Renal pelvis (tissue), 4 donors: ENCODE results near the gene ROMO1. TPM values are rescaled to one million over a fixed set of nuclear protein-coding genes. Genes with fewer than 3 reads are reported as not detected.
"Not testable (repeated sequence)": the region's sequence is repeated elsewhere in the genome, so short reads cannot be mapped to it uniquely, and the experiment has no call there.

Source experiments
- DNase-seq: peaks from one replicate; pipeline ENCODE4 v3.0.0-alpha.2; 2013
- polyA plus RNA-seq, 3 donors: library from polyadenylated mRNA; unstranded; fragments of 120-200 nt; gene quantifications; one replicate each; pipeline ENCODE4 v1.2.1, GENCODE V29; 2013; ENCODE audit not compliant: insufficient read length in 3 of 3

The ROMO1 gene
- polyA plus RNA-seq, 3 donors, result 76.5 to 100 (median 91.1) TPM

- DNase-seq, result peak; percentile 100
Observed at GRCh38 chr20:35741892-35742740, 42.9 kb downstream of the ROMO1 start, which contains the start of gene RBM39. RBM39 (minus strand) TSS chr20:35742260; CDS start chr20:35740874, 1,386 bp downstream.

- peak; percentile 27 for DNase-seq
Observed at GRCh38 chr20:35742741-35743523, 43.7 kb downstream of the ROMO1 start.

DNA sequence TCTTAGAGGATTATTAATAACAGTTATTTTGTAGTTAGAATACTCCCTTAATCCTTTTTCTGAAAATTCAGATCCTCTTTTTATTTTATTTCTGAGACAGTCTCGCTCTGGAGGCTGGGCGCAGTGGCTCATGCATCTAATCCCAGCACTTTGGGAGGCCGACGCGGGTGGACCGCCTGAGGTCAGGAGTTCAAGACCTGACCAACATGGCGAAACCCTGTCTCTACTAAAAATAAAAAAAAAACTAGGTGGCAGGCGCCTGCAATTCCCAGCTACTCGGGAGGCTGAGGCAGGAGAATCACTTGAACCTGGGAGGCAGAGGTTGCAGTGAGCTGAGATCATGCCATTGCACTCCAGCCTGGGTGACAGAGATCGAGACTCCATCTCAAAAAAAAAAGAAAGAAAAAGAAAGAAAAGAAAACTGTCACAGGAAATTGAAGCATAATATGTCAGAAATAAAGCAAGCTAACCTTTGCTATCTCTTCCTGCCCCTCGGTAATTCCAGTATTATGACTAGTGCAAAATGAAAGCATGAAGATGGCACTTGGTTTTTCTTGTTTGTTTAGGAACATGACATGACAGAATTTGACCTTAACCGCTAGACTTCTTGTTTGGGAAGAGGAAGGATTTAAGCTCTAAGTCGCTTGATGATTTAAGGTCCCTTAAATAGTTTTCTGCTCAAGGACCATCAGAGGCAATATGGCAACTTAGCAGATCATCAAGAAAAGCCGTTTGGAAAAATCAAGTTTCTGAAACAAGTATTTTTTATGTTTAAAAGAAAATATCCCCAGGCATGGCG is 44.7 kb downstream of the ROMO1 start:
- DNase-seq, result no peak

DNA sequence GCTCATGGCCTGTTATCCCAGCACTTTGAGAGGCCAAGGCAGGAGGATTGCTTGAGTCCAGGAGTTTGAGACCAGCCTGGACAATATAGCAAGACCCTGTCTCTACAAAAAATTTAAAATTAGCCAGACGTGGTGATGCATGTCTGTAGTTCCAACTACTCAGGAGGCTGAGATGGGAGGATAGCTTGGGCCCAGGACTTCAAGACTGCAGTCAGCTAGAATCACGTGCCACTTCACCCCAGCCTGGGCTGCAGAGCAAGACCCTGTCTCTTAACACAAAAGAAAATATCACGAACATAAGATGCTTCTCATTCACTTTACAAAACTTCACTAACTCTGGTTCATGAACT is 45.3 kb downstream of the ROMO1 start:
- DNase-seq, result not testable (repeated sequence)

Other genes starting within 250 kb of the ROMO1 start
- 10 to 100 TPM; 56.7 to 65.5 (median 64.3) TPM for gene CEP250, start 243.8 kb upstream of the ROMO1 start, polyA plus RNA-seq
- not detected for gene C20orf173, start 169.8 kb upstream of the ROMO1 start, polyA plus RNA-seq
- gene ERGIC3, start 157.3 kb upstream of the ROMO1 start, polyA plus RNA-seq, result 100 to 1,000 TPM; 348 to 369 (median 365) TPM
- 1 to 10 TPM; 2.6 to 6.5 (median 4.6) TPM for gene SPAG4, start 83.6 kb upstream of the ROMO1 start, polyA plus RNA-seq
- 100 to 1,000 TPM; 166 to 209 (median 203) TPM for gene CPNE1, start 34.5 kb upstream of the ROMO1 start, polyA plus RNA-seq
- gene RBM12, start 34.5 kb upstream of the ROMO1 start, polyA plus RNA-seq, result 100 to 1,000 TPM in 2 of 3 donors, 10 to 100 TPM in 1; 94.7 to 106 (median 102) TPM
- 10 to 100 TPM; 27.3 to 31.6 (median 31.1) TPM for gene NFS1, start 53 bp upstream of the ROMO1 start, polyA plus RNA-seq
- 100 to 1,000 TPM; 540 to 689 (median 646) TPM for gene RBM39, start 42.9 kb downstream of the ROMO1 start, polyA plus RNA-seq
- gene PHF20, start 72.6 kb downstream of the ROMO1 start, polyA plus RNA-seq, result 10 to 100 TPM; 30.2 to 34.8 (median 32.2) TPM